Activated naive CD8-positive, alpha-beta T cell (primary cell): ENCODE data around the gene DGKD.

Experiments
- H3K27ac Mint-ChIP-seq: one replicate; pipeline ENCODE4 v1.8.0; 2021; ENCODE audit warnings: mixed read lengths
- H3K27me3 Mint-ChIP-seq: one replicate; pipeline ENCODE4 v1.8.0; 2021; ENCODE audit warnings: mixed read lengths
- H3K36me3 Mint-ChIP-seq: one replicate; pipeline ENCODE4 v1.8.0; 2021; ENCODE audit warnings: mixed read lengths
- H3K4me1 Mint-ChIP-seq: one replicate; pipeline ENCODE4 v1.8.0; 2021; ENCODE audit warnings: low read depth, mixed read lengths
- H3K4me3 Mint-ChIP-seq: one replicate; pipeline ENCODE4 v1.8.0; 2021; ENCODE audit warnings: mild to moderate bottlenecking, mixed read lengths
- H3K9me3 Mint-ChIP-seq: one replicate; pipeline ENCODE4 v1.8.0; 2021; ENCODE audit warnings: low read depth, mixed read lengths

DGKD gene

GRCh38 chr2:233461481-233461891 lies 107.2 kb downstream of the DGKD start:
- peaks cover 13% of the 10 kb centered on the region for H3K36me3 Mint-ChIP-seq
- H3K4me1 Mint-ChIP-seq: no peaks in the 10 kb centered on the region
- no peaks in the 10 kb centered on the region for H3K27me3 Mint-ChIP-seq
- no peaks in the 10 kb centered on the region for H3K9me3 Mint-ChIP-seq
- no peak overlapping the region for H3K4me3 Mint-ChIP-seq
- peak overlapping the region; percentile 16 for H3K27ac Mint-ChIP-seq

DNA sequence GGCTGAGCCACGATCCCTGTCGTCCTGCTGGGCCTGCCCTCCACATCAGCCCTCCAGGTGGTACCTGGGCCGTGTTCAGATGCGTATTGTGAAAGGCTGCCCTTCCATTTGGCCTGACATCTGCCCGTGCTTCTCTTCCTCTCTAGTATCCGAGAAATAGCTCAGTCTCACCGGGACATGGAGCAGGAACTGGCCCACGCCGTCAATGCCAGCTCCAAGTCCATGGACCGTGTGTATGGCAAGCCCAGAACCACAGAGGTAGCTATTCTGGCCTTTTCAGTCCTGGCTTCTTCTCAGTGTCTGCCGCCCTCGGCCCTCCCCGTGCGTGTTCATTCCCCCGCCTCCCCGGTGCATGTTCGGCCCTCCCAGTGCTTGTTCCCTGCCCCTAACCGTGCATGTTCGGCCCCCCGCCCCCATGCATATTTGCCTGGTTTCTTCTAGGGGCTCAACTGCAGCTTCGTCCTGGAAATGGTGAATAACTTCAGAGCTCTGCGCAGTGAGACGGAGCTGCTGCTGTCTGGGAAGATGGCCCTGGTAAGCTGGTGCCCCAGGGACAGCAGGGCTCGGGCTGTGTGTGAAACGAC lies 108.0 kb downstream of the DGKD start:
- Mint-ChIP-seq H3K4me1 (no peaks in the 10 kb centered on the region), H3K4me3 (no peak overlapping the region), H3K27me3 (no peaks in the 10 kb centered on the region), H3K27ac (no peak overlapping the region), H3K36me3 (peaks cover 12% of the 10 kb centered on the region), H3K9me3 (no peaks in the 10 kb centered on the region)

DNA sequence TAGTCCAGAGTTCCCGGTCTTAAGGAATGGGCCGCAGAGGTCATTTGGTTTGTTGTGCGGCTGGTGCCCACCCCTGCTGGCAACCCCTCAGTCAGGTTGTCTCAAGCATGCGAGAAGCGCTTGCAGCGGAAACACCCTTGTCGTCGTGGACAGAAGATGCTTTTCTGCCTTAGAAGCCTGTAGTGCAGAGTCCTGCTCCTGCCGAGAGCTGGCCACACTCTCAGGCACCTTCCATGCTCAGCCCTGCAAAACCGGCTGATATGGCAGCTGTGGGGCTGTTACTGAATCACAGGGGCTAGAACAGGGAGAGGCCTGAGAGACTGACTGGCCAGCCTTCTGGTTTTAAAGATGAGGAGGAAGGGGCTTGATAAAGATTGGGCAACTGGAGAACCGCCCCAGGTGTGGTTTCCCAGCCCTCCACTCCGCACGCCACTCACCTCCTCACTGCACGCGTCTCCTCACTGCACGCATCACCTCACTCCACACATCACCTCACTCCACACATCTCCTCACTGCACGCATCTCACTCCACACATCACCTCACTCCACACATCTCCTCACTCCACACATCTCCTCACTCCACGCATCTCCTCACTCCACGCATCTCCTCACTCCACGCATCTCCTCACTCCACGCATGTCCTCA lies 108.7 kb downstream of the DGKD start:
- no peaks in the 10 kb centered on the region for H3K27me3 Mint-ChIP-seq
- H3K36me3 Mint-ChIP-seq: peaks cover 11% of the 10 kb centered on the region
- no peaks in the 10 kb centered on the region for H3K9me3 Mint-ChIP-seq
- H3K4me3 Mint-ChIP-seq: no peak overlapping the region
- no peak overlapping the region for H3K27ac Mint-ChIP-seq
- H3K4me1 Mint-ChIP-seq: no peaks in the 10 kb centered on the region

GRCh38 chr2:233463586-233463985 lies 109.3 kb downstream of the DGKD start:
- Mint-ChIP-seq H3K27ac (no peak overlapping the region), H3K9me3 (no peaks in the 10 kb centered on the region), H3K27me3 (no peaks in the 10 kb centered on the region), H3K4me1 (no peaks in the 10 kb centered on the region), H3K36me3 (peaks cover 11% of the 10 kb centered on the region), H3K4me3 (no peak overlapping the region)

- Mint-ChIP-seq H3K4me1 (no peaks in the 10 kb centered on the region), H3K27ac (no peak overlapping the region), H3K36me3 (peaks cover 11% of the 10 kb centered on the region), H3K9me3 (no peaks in the 10 kb centered on the region), H3K27me3 (no peaks in the 10 kb centered on the region), H3K4me3 (no peak overlapping the region)
Observed at GRCh38 chr2:233464056-233464455, 109.8 kb downstream of the DGKD start.

GRCh38 chr2:233464531-233465240 lies 110.4 kb downstream of the DGKD start:
- H3K4me1 Mint-ChIP-seq: no peaks in the 10 kb centered on the region
- no peaks in the 10 kb centered on the region for H3K27me3 Mint-ChIP-seq
- no peak overlapping the region for H3K4me3 Mint-ChIP-seq
- no peaks in the 10 kb centered on the region for H3K9me3 Mint-ChIP-seq
- no peak overlapping the region for H3K27ac Mint-ChIP-seq
- H3K36me3 Mint-ChIP-seq: peaks cover 11% of the 10 kb centered on the region

- Mint-ChIP-seq H3K27me3 (no peaks in the 10 kb centered on the region), H3K9me3 (no peaks in the 10 kb centered on the region), H3K36me3 (peaks cover 14% of the 10 kb centered on the region), H3K4me3 (no peak overlapping the region), H3K4me1 (no peaks in the 10 kb centered on the region), H3K27ac (no peak overlapping the region)
Observed at GRCh38 chr2:233466991-233467603, 112.8 kb downstream of the DGKD start.

GRCh38 chr2:233468047-233468740 lies 113.9 kb downstream of the DGKD start:
- no peaks in the 10 kb centered on the region for H3K9me3 Mint-ChIP-seq
- H3K27me3 Mint-ChIP-seq: no peaks in the 10 kb centered on the region
- no peak overlapping the region for H3K27ac Mint-ChIP-seq
- H3K4me1 Mint-ChIP-seq: no peaks in the 10 kb centered on the region
- no peak overlapping the region for H3K4me3 Mint-ChIP-seq
- peaks cover 17% of the 10 kb centered on the region for H3K36me3 Mint-ChIP-seq

- H3K36me3 Mint-ChIP-seq: peaks cover 15% of the 10 kb centered on the region
- H3K4me1 Mint-ChIP-seq: no peaks in the 10 kb centered on the region
- no peak overlapping the region for H3K4me3 Mint-ChIP-seq
- no peaks in the 10 kb centered on the region for H3K9me3 Mint-ChIP-seq
- H3K27ac Mint-ChIP-seq: no peak overlapping the region
- no peaks in the 10 kb centered on the region for H3K27me3 Mint-ChIP-seq
Observed at GRCh38 chr2:233468741-233469110, 114.4 kb downstream of the DGKD start.

- Mint-ChIP-seq H3K4me1 (no peaks in the 10 kb centered on the region), H3K27me3 (no peaks in the 10 kb centered on the region), H3K9me3 (no peaks in the 10 kb centered on the region), H3K4me3 (no peak overlapping the region), H3K36me3 (peaks cover 12% of the 10 kb centered on the region), H3K27ac (no peak overlapping the region)
Observed at GRCh38 chr2:233469261-233470010, 115.1 kb downstream of the DGKD start.

DNA sequence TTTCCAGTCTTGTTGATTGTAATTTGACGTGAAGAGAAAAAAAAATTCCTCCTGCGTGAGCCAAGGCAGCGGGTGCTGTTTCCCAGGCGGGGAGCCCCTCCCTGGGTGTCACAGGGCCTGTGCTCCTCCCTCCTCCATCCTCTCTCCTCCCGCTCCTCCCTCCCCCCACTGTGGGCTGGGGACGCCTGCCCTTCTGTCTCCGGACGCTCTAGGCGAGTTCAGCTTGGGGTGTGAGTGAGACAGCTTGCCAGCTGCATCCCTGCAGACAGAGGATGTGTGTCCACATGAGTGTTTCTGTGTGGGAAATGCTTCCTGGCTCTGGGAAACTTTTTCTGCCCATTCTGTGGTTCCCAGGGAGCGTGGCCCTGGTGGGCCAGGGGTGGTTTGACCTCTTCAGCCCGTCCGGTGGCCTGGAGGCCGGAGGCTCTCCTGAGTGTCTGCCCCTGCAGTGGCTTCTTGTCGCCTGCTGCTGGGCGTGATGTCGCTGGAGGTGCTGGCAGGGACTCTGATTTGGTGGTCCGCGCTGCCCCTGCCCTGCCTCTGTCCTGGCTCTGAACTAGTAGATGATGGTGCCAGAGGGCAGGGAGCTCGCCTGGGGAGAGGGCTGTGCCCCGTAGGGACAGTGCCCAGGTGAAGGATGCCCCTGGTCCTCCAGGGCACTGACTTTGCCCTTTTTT lies 115.9 kb downstream of the DGKD start:
- H3K4me1 Mint-ChIP-seq: no peaks in the 10 kb centered on the region
- no peaks in the 10 kb centered on the region for H3K27me3 Mint-ChIP-seq
- H3K36me3 Mint-ChIP-seq: peaks cover 12% of the 10 kb centered on the region
- no peak overlapping the region for H3K4me3 Mint-ChIP-seq
- peak overlapping the region; percentile 46 for H3K27ac Mint-ChIP-seq
- H3K9me3 Mint-ChIP-seq: no peaks in the 10 kb centered on the region

DNA sequence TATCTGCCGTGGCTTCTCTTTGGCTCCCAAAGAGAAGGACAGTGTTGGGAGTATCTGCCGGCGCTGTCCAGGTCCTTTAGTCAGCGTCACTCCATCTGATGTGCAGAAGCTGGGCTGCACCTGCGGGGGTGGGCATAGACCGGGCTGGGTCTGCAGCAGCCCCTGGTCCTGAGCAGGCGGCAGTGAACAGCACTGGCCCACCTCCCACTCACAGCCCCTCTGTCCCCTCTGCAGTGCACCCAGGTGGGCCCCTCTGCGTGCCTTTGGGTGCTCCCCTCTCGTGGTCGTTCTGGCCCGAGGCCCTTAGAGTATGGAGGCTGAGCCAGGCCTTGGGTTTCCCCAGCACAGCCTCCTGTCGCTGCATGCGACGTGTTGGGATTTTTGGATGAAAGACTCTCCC lies 116.5 kb downstream of the DGKD start:
- Mint-ChIP-seq H3K36me3 (peaks cover 11% of the 10 kb centered on the region), H3K27ac (no peak overlapping the region), H3K9me3 (no peaks in the 10 kb centered on the region), H3K4me3 (no peak overlapping the region), H3K4me1 (no peaks in the 10 kb centered on the region), H3K27me3 (no peaks in the 10 kb centered on the region)

- Mint-ChIP-seq H3K27ac (no peak overlapping the region), H3K36me3 (peaks cover 6% of the 10 kb centered on the region)
Observed at GRCh38 chr2:233471291-233472035, 117.2 kb downstream of the DGKD start.

More at GRCh38 chr2:233471291-233472035, 117.2 kb downstream of the DGKD start:
- Mint-ChIP-seq H3K27me3 (no peaks in the 10 kb centered on the region), H3K9me3 (no peaks in the 10 kb centered on the region), H3K4me1 (no peaks in the 10 kb centered on the region), H3K4me3 (no peak overlapping the region)
